A673 (cell line): Measurements from ENCODE around the gene EVX2. TPM values are rescaled to one million over a fixed set of nuclear protein-coding genes. Genes with fewer than 3 reads are reported as not detected.

ENCODE experiments used
- BruUV-seq: library from RNA; stranded (reverse); fragments of 400-500 nt; replicated peaks from 2 replicates; lab custom pipeline; 2021; lab: Mats Ljungman, UMichigan
- CTCF ChIA-PET: fragments of 300-600 bp; sonication (Branson Sonifier 250); formaldehyde crosslinking; loops from one replicate; lab custom pipeline; 2022; ENCODE audit warnings: antibody characterized with exemption; lab: Charles Lee
- POLR2A ChIA-PET: fragments of 300-600 bp; sonication (Branson Sonifier 250); formaldehyde crosslinking; loops from one replicate; lab custom pipeline; 2022; ENCODE audit warnings: antibody characterized with exemption; ENCODE audit not compliant: low non-redundant PET; lab: Charles Lee
- DNase-seq: peaks from one replicate; pipeline ENCODE4 v3.0.0-alpha.2; 2015; ENCODE audit warnings: low spot score
- H3K27ac ChIP-seq: fragments of 200-600 bp; sonication (generic); 2 replicates; pipeline ENCODE4 v1.5.1; 2016; ENCODE audit warnings: mixed run types, low read depth, mild to moderate bottlenecking, mixed read lengths, antibody characterized with exemption, low read length; ENCODE audit not compliant: poor library complexity, severe bottlenecking
- H3K27me3 ChIP-seq: fragments of 200-600 bp; sonication (generic); replicated peaks from 2 replicates; pipeline ENCODE4 v1.6.1; 2017; ENCODE audit warnings: mixed run types, low read depth, mild to moderate bottlenecking, mixed read lengths, antibody characterized with exemption, low read length; ENCODE audit not compliant: insufficient read depth, poor library complexity
- H3K36me3 ChIP-seq: fragments of 200-600 bp; sonication (generic); 2 replicates; pipeline ENCODE4 v1.6.1; 2016; ENCODE audit warnings: mixed run types, mild to moderate bottlenecking, mixed read lengths, antibody characterized with exemption, low read length; ENCODE audit not compliant: insufficient read depth, poor library complexity, severe bottlenecking
- H3K4me1 ChIP-seq: fragments of 200-600 bp; sonication (generic); 2 replicates; pipeline ENCODE4 v1.6.1; 2017; ENCODE audit warnings: mixed run types, mild to moderate bottlenecking, mixed read lengths, antibody characterized with exemption, low read length; ENCODE audit not compliant: insufficient read depth, poor library complexity, severe bottlenecking
- H3K4me3 ChIP-seq: fragments of 200-600 bp; sonication (generic); 2 replicates; pipeline ENCODE4 v1.5.1; 2016; ENCODE audit warnings: low read depth, mixed run types, mild to moderate bottlenecking, mixed read lengths, low read length; ENCODE audit not compliant: poor library complexity, severe bottlenecking
- H3K9me3 ChIP-seq: fragments of 200-600 bp; sonication (generic); 2 replicates; pipeline ENCODE4 v1.6.1; 2016; ENCODE audit warnings: mixed run types, low read depth, mild to moderate bottlenecking, mixed read lengths, antibody characterized with exemption, low read length; ENCODE audit not compliant: poor library complexity, severe bottlenecking
- EZH2 ChIP-seq: fragments of 200-600 bp; sonication (generic); IDR thresholded peaks from 2 replicates; pipeline ENCODE4 v1.6.1; 2017; ENCODE audit warnings: borderline replicate concordance, low read depth, mild to moderate bottlenecking, mixed read lengths, antibody characterized with exemption, low read length; ENCODE audit not compliant: poor library complexity, severe bottlenecking
- intact Hi-C: fragments of 100-400 bp; cut with micrococcal nuclease; formaldehyde crosslinking; loops from one replicate; pipeline ENCODE4 v1.10.0; 2022; ENCODE audit not compliant: unreplicated experiment
- total RNA-seq: library from RNA; stranded (reverse); gene quantifications from 2 replicates; pipeline ENCODE4 v1.2.3, GENCODE V29; 2021
- TF ChIP-seq, protein P1 (sequence below): fragments of 300-800, 200-600 bp; sonication (generic); conservative IDR thresholded peaks from 2 replicates; pipeline ENCODE4 v1.5.1; 2017; ENCODE audit warnings: low read depth, mild to moderate bottlenecking, antibody characterized with exemption, low read length, moderate library complexity, mixed read lengths

Gene EVX2
- total RNA-seq, 1 experiment from 2014 or later = 0.41 TPM

DNA sequence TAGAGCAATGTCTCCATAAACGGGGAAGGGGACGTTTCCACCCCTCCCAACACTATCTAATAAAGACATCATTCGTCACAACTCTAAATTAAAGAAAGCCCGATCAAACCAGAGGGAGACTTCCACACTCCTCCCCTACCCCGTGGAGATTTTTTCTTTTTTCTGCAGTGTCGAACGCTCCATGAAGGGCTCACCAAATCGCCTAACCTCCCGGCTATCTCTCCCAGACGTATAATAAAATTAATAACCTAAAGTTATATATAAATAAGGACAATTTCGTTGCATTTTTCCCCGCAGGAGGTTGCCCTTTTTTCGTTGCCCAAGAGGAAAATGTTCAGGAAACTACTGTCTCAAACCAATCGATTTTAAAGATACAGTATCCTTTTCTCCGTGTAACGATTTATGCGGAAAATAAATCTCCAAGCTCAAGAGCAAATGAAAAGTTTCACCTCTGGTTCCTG, 2.4 kb downstream of the EVX2 start:
- H3K9me3 ChIP-seq = no peaks in the 10 kb centered on the region
- peaks cover 90% of the 10 kb centered on the region for H3K27me3 ChIP-seq
- H3K36me3 ChIP-seq = no peaks in the 10 kb centered on the region
- no peak for TF ChIP-seq EZH2
- TF ChIP-seq, protein P1, sequence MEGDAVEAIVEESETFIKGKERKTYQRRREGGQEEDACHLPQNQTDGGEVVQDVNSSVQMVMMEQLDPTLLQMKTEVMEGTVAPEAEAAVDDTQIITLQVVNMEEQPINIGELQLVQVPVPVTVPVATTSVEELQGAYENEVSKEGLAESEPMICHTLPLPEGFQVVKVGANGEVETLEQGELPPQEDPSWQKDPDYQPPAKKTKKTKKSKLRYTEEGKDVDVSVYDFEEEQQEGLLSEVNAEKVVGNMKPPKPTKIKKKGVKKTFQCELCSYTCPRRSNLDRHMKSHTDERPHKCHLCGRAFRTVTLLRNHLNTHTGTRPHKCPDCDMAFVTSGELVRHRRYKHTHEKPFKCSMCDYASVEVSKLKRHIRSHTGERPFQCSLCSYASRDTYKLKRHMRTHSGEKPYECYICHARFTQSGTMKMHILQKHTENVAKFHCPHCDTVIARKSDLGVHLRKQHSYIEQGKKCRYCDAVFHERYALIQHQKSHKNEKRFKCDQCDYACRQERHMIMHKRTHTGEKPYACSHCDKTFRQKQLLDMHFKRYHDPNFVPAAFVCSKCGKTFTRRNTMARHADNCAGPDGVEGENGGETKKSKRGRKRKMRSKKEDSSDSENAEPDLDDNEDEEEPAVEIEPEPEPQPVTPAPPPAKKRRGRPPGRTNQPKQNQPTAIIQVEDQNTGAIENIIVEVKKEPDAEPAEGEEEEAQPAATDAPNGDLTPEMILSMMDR = no peak
- BruUV-seq = no TSS peak
- CTCF ChIA-PET = no interaction called here
- H3K4me3 ChIP-seq = peak overlapping the region; percentile 36
- DNase-seq = no peak
- H3K4me1 ChIP-seq = peaks cover 41% of the 10 kb centered on the region
- no peak overlapping the region for H3K27ac ChIP-seq
- intact Hi-C loops = loop anchor here (2.0 to 5.0 kb wide), 3 partner anchors 79 to 969 kb away; partner anchors contain the start of gene LNPK
- POLR2A ChIA-PET = no interaction called here

DNA sequence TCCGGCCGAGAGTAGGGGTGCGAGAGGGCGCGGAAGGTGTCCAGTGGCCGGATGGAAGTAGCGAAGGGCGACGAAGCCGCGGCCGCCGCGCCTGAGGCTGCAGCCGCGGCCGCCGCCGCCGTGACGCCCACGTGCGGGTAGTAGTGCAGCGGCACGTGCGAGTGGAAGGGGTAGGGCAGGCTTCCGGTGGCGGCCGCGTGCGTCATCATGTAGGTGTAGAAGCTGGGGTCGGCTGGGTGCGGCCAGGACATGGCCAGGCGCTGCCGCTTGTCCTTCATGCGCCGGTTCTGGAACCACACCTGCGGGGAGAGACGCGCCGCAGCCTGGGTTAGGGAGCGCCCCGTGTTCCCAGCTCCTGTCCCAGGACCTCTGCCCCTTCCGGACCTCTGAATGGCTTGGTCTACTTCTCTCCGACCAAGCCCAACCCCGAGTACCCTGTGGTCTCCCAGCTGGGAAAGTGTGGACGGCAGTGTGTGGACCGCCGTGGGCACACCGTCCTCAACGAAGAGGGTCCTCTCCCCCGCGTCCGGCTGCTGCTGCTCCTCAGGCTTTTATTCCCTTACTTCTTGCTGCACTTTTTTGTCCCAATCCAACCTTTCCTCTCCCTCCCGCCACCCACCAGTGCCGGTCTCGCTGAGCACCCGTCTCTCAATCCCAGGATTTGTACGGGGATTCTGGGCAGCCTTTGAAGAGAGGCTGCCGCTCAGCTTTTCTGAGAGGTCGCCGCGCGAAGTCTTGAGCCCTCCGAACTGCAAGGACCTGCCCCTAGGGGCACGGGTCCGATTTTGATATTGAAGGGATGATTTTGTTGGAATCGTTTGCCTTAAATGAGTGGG, 3.0 kb downstream of the EVX2 start:
- peaks cover 41% of the 10 kb centered on the region for H3K4me1 ChIP-seq
- TF ChIP-seq, protein P1 = no peak
- no peak for TF ChIP-seq EZH2

DNA sequence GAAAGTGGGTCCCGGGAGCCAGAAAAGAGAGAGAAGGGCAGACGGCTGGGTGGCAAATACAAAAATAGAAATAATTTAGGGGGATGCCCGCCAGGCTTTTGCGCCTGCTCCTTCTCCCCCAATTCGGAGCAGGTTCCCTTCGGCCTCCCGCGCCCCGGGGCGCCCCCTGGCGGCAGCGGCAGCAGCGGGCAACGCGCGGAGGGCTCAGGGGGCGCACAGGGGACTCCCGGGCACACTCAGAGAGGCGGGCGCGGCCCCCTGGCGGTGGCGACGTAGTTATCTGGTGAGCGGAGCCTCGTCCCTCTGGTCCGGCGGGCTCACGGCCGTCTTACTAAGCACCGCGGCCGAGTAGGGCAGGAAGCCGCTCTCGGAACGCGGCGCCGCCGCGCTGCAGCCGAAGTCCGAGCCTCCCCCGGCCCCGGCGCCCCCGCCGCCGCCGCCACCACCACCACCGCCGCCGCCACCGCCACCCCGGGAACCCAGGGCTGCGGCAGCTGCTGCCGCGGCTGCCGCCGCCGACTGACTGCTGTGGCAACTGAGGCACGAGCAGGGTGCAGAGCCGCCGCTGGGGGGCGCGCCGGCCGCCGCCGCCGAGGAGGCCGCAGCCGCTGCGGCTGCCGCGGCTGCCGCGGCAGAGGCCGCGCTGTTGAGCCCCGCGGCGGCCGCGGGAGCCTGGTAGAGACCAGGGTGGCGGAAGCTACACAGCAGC, 3.8 kb downstream of the EVX2 start:
- peaks cover 94% of the 10 kb centered on the region for H3K27me3 ChIP-seq
- peak overlapping the region; percentile 36 for H3K4me3 ChIP-seq
- no peaks in the 10 kb centered on the region for H3K36me3 ChIP-seq
- POLR2A ChIA-PET = no interaction called here
- CTCF ChIA-PET = interaction anchor here (1.5 to 2.2 kb wide), 2 partner anchors 390 to 713 kb away, joined by 6 read pairs; no protein-coding TSS in a partner anchor
- BruUV-seq = no TSS peak
- no peak overlapping the region for H3K27ac ChIP-seq
- DNase-seq = peak; percentile 87
- no peak for TF ChIP-seq EZH2
- TF ChIP-seq, protein P1 = peak; percentile 91
- peaks cover 34% of the 10 kb centered on the region for H3K4me1 ChIP-seq
- no peaks in the 10 kb centered on the region for H3K9me3 ChIP-seq
- intact Hi-C loops = loop anchor here (2.0 to 5.0 kb wide), 3 partner anchors 78 to 968 kb away; partner anchors contain the start of gene LNPK

More for the DNA sequence above, 3.0 kb downstream of the EVX2 start:
- Histone ChIP-seq H3K27me3 (peaks cover 94% of the 10 kb centered on the region), H3K36me3 (no peaks in the 10 kb centered on the region), H3K27ac (no peak overlapping the region), H3K4me3 (peak overlapping the region; percentile 36), H3K9me3 (no peaks in the 10 kb centered on the region)
- CTCF ChIA-PET = interaction anchor here (1.5 to 2.2 kb wide), 2 partner anchors 390 to 714 kb away, joined by 6 read pairs; no protein-coding TSS in a partner anchor
- no TSS peak for BruUV-seq
- POLR2A ChIA-PET = no interaction called here
- intact Hi-C loops = loop anchor here (2.0 to 5.0 kb wide), 3 partner anchors 78 to 968 kb away; partner anchors contain the start of gene LNPK
- peak; percentile 72 for DNase-seq
